Fibroblast of lung (primary cell): ENCODE data around the gene DIS3L2.

ENCODE experiments used
- EZH2 ChIP-seq: IDR thresholded peaks from 2 replicates; pipeline ENCODE4 v1.5.1; 2012; ENCODE audit warnings: low read length, control low read depth, mild to moderate bottlenecking; ENCODE audit errors: missing control alignments
- TF ChIP-seq, protein P1 (sequence below), 2 donors: IDR thresholded peaks in 1 of 2; conservative IDR thresholded peaks in 1 of 2; 1 replicate in 1 of 2; 2 replicates in 1 of 2; pipeline ENCODE4 v1.5.1; 2011 to 2012; ENCODE audit warnings: low read length in 2 of 2, control low read depth in 1 of 2, inconsistent platforms in 1 of 2, low read depth in 1 of 2, mild to moderate bottlenecking in 1 of 2

DNA sequence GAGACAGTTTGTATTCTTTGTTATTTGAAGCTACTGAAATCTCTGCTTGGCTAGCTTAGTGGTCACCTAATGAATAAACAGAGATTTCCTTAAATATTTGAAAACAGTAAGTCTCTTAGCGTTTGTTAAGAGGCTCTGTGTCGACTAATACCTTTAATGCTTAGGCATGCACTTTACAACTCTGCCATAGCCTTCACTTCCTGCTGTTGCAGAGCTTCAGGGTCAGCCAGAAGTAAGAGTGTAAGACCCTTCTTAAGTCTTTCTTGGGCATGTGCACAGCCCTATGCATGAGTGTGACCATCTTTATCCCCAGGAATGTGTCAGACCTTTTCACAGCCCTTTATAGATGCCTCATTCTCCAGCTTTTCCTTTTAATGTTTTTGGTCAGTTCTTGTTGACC, 221.8 kb downstream of the DIS3L2 start:
- TF ChIP-seq, protein P1, sequence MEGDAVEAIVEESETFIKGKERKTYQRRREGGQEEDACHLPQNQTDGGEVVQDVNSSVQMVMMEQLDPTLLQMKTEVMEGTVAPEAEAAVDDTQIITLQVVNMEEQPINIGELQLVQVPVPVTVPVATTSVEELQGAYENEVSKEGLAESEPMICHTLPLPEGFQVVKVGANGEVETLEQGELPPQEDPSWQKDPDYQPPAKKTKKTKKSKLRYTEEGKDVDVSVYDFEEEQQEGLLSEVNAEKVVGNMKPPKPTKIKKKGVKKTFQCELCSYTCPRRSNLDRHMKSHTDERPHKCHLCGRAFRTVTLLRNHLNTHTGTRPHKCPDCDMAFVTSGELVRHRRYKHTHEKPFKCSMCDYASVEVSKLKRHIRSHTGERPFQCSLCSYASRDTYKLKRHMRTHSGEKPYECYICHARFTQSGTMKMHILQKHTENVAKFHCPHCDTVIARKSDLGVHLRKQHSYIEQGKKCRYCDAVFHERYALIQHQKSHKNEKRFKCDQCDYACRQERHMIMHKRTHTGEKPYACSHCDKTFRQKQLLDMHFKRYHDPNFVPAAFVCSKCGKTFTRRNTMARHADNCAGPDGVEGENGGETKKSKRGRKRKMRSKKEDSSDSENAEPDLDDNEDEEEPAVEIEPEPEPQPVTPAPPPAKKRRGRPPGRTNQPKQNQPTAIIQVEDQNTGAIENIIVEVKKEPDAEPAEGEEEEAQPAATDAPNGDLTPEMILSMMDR (conservative IDR thresholded peaks at IDR 0.05 in 1 of 2, IDR thresholded peaks at IDR 0.05 in 1 of 2; ENCODE audit: low read depth in 1 of 2, low read length in 2 of 2), result no peak
- TF ChIP-seq EZH2, result no peak
